AG04450 (cell line): ENCODE measurements around the gene NHLRC2. TPM values are rescaled to one million over a fixed set of nuclear protein-coding genes. Genes with fewer than 3 reads are reported as not detected.

Source experiments
- CTCF ChIA-PET: fragments of 300-600, 350-600 bp; formaldehyde crosslinking; extraction: SDS; loops from one replicate; lab custom pipeline; 2022; ENCODE audit warnings: antibody characterized with exemption, inconsistent platforms; lab: Charles Lee
- POLR2A ChIA-PET: fragments of 350-600 bp; formaldehyde crosslinking; extraction: SDS; loops from one replicate; lab custom pipeline; 2021; ENCODE audit warnings: antibody characterized with exemption, inconsistent platforms; lab: Yijun Ruan, JAX
- DNase-seq: peaks from one replicate; pipeline ENCODE4 v3.0.0-alpha.2; 2011; ENCODE audit warnings: low read depth, low spot score
- H3K27ac ChIP-seq: one replicate; pipeline ENCODE4 v1.5.1; 2012; ENCODE audit warnings: low read depth, low read length, control low read depth
- H3K27me3 ChIP-seq: one replicate; pipeline ENCODE4 v1.6.0; 2012; ENCODE audit warnings: low read length; ENCODE audit not compliant: control insufficient read depth, insufficient read depth
- H3K4me3 ChIP-seq: 2 replicates; pipeline ENCODE4 v1.5.1; 2011; ENCODE audit warnings: mild to moderate bottlenecking, low read depth, low read length, control low read depth
- H3K9me3 ChIP-seq: 2 replicates; pipeline ENCODE4 v1.5.1; 2012; ENCODE audit warnings: low read length; ENCODE audit not compliant: control insufficient read depth, insufficient read depth
- CTCF ChIP-seq: IDR thresholded peaks from 2 replicates; pipeline ENCODE4 v1.5.1; 2011; ENCODE audit warnings: low read depth, low read length, control low read depth, inconsistent platforms
- polyA plus RNA-seq: library from polyadenylated mRNA; depleted of rRNA; stranded (reverse); fragments of >200 nt; gene quantifications from 2 replicates; pipeline ENCODE4 v1.2.3, GENCODE V29; 2011; rRNA removed
- small RNA-seq: library from RNA; depleted of rRNA; stranded (forward); fragments of <200 nt; gene quantifications from one replicate; pipeline ENCODE3, GENCODE V24; 2012; ENCODE audit warnings: low read depth; ENCODE audit not compliant: insufficient read length

NHLRC2 gene
- polyA plus RNA-seq, 1 experiment: 7.6 TPM

GRCh38 chr10:113965077-113965476 is 110.6 kb downstream of the NHLRC2 start:
- no peak for DNase-seq
- Histone ChIP-seq H3K4me3 (no peak overlapping the region), H3K27ac (no peak overlapping the region), H3K27me3 (peaks cover 2% of the 10 kb centered on the region), H3K9me3 (no peaks in the 10 kb centered on the region)
- TF ChIP-seq CTCF: no peak
- POLR2A ChIA-PET: no interaction called here
- CTCF ChIA-PET: interaction anchor here (0.5 to 0.6 kb wide), 2 partner anchors 36 to 507 kb away, joined by 3 to 5 read pairs; no protein-coding TSS in a partner anchor

GRCh38 chr10:113965683-113966082 is 111.2 kb downstream of the NHLRC2 start:
- ChIA-PET POLR2A (no interaction called here), CTCF (interaction anchor here (0.6 kb wide), 1 partner anchor 506 kb away, joined by 3 read pairs; no protein-coding TSS in a partner anchor)
- H3K27ac ChIP-seq: no peak overlapping the region
- H3K9me3 ChIP-seq: no peaks in the 10 kb centered on the region
- H3K27me3 ChIP-seq: peaks cover 2% of the 10 kb centered on the region
- TF ChIP-seq CTCF: no peak
- no peak for DNase-seq
- H3K4me3 ChIP-seq: no peak overlapping the region

Small RNAs within 50 kb of the gene (small RNA-seq; reads per million reads assigned to genes)
- not detected for gene RF00560

Other genes with a start within 250 kb of the NHLRC2 start
- not detected in 2 replicates for gene NRAP, start 190.6 kb upstream of the NHLRC2 start, polyA plus RNA-seq
- 28.6 and 33.7 TPM in 2 replicates for gene CASP7, start 174.7 kb upstream of the NHLRC2 start, polyA plus RNA-seq
- gene PLEKHS1, start 103.0 kb upstream of the NHLRC2 start, polyA plus RNA-seq: not detected in 2 replicates
- 4.4 and 6.3 TPM in 2 replicates for gene DCLRE1A, start 579 bp upstream of the NHLRC2 start, polyA plus RNA-seq
- not detected in 2 replicates for gene ADRB1, start 189.2 kb downstream of the NHLRC2 start, polyA plus RNA-seq